Activated gamma-delta T cell treated with anti-CD3 and anti-CD28 coated beads, Interleukin-2, amount 50 U/mL, for 16 hours (primary cell): ENCODE results near the gene COTL1.
"Not testable (repeated sequence)": the region's sequence is repeated elsewhere in the genome, so short reads cannot be mapped to it uniquely, and the experiment has no call there.

Source experiments
- DNase-seq: peaks from one replicate; pipeline ENCODE4 v3.0.0-alpha.2; 2020; ENCODE audit warnings: low read depth

The COTL1 gene

GRCh38 chr16:84643180-84643583, 25.3 kb upstream of the COTL1 start:
- no peak for DNase-seq

DNA sequence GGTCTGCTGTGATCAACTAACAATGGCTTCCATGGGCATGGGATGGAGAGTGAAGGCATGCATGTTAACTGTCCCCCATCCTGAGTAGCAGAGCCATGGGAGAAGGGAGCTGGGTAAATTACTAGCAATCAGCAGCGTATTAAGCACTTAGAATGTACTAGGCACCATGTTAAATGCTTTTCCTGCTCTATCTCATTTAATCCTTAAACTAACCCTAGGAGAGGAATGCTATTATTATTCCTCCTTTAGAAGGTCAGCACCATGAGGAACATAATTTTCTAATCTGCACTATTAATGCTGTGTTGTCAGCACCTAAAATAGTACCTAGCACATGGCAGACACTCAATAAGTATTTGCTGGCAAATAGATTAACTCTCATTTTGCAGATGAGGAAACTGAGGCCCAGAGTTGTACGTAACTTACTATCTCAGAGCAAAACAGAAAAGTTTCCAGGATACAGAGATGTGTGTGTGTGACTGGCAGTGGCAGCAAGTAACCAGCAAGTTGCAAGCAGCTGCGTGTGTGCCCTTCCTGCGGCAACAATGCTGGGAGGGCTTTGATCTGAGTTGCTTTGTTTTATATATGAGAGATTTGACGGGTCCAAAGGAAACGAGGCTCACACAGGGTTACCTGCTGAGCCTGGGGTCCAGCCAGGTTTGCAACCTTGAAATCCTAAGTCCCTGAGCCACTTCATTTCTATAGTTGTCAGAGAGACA, 23.9 kb upstream of the COTL1 start:
- DNase-seq = no peak

DNA sequence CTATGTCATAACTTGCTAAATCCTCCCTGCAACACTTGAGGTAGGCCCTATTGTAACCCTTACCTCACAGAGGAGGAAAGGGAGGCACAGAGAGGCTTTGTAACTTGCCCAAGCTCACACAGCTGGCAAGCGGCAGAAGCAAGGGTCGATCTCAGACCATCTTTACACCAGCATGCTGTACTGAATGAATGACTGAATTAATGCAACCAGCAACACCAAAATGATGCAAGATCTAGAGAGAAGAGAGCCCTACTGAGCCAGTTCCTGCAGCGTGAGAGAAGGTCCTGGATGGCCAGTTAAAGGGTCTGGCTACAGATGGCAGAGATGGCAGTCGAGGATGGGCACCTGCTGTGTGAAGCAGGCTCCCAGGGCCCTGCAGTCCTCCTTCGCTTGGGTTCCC, 22.3 kb upstream of the COTL1 start:
- DNase-seq = no peak

DNA sequence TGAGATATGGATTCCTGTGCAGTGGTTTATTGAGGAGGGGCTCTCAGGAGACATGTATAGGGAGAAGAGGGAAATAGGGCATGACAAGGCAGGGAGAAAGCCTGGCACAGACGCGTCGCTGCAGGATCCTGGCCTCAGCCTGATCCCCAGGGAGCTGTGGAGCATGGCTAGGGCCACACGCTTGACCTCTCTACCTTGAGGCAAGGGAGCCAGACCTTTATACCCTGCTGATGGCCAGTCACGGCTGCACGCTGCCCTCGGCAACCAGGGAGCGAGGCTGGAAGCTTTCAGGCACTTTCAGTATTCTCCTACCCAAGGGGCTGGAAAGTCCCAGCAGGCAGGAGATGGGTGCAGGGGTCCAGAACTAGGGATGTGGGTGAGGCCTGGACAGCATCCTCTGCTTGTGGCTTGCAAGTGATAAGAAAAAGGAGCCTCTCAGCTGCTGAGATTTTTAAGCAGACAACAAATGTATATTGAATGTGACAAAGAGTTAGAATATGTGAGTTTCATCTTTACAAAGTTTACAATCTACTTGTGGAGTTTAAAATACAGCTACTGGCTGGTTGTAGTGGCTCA, 20.4 kb upstream of the COTL1 start:
- DNase-seq = no peak

GRCh38 chr16:84637709-84638108, 19.8 kb upstream of the COTL1 start:
- DNase-seq = no peak

DNA sequence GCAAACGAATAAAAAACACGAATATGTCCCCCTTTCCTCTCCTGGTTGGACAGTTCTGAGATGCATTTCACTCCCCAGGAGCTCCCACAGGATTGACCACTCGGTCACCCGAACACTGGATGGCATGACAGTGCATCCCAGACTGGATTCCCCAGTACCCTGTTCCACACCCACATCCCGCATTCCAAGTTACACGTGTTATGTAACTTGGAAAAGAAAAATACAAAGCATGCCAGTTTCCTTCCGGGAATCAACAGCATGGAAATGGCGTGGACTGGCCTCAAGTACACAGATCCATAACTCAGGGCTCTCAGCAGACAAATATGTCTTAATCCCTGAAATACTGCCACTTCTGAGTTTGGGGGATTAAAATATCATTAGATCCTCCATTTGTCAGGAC, 17.8 kb upstream of the COTL1 start:
- no peak for DNase-seq

- no peak for DNase-seq
Observed at GRCh38 chr16:84633622-84634021, 15.7 kb upstream of the COTL1 start.

DNA sequence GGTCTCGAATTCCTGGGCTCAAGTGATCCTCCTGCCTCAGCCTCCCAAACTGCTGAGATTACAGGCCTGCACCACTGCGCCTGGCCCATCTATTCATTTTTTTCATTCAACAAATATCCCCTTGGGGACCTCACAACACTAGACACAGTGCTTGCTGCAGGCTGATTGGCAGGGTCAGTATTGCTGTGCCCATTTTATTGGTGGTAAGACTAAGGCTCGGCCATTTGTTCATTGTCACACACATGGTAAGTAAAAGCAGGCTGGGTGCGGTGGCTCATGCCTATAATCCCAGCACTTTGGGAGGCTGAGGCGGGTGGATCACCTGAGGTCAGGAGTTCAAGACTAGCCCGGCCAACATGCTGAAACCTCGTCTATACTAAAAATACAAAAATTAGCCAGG, 15.0 kb upstream of the COTL1 start:
- DNase-seq = not testable (repeated sequence)

GRCh38 chr16:84631886-84632285, 14.0 kb upstream of the COTL1 start:
- DNase-seq = no peak

DNA sequence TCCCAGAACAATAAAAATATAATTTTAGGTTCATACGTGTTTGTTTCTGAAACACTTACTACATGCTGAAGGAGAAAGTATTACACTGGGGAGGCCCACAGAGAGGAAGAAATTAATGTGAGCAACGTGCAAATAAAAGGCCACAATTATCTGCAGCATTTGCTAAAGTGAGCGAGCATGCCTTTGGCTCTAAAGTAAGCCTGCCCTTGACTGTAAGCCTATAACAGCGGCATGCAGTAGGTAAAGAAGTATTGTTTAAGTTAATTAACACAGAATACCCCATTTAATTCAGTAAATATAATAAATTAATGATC, 13.2 kb upstream of the COTL1 start:
- DNase-seq = no peak

DNA sequence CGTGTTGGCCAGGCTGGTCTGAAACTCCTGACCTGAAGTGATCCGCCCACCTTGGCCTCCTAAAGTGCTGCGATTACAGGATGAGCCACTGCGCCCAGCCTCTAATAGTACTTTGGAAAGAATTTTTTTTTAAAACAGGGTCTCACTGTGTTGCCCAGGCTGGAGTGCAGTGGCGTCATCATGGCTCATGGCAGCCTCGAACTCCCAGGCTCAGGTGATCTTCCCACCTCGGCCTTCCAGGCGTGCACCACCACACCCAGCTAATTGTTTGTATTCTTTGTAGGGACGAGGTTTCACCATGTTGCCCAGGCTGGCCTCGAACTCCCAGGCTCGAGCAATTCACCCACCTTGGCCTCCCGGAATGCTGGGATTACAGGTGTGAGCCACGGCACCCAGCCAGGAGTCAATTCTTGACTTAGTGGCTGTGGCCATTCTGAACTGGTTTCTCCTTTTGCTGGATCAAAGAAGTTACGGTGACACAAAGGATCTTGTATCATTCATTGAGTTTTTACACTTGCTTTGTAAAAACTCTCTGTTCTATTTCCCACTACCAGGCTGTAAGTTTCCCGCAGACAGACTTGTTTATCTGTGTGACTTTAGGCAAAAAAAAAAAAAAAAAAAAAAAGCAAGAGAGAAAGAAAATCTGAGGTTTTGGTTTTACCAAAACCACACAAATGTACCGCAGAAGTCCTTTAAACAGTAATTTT, 12.7 kb upstream of the COTL1 start:
- no peak for DNase-seq

- no peak for DNase-seq
Observed at GRCh38 chr16:84630009-84630408, 12.1 kb upstream of the COTL1 start.

- DNase-seq = no peak
Observed at GRCh38 chr16:84629580-84629979, 11.7 kb upstream of the COTL1 start.

DNA sequence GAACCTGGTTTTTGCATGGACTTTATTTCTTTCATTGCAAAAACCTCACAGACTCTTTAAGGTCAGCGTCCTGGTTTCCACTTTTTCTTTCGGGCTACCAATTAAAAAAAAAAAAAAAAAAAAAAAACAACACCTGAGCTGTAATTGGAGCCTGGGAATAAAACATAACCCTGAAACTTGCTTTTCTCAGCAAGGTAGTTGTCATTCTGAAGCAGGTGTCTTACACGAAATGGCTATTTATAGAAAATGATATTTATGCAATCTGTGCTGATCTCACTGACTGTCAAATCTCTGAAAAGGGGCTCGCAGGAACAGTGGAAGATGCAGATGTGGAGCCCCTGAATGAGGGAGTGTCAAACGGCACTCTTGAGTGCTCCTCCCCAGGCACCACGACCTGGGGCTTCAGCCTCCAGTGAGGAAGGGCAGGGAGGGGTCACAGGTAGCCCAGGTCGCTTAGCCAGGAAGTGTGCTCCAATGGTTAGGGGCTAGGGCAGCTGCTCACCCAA, 10.4 kb upstream of the COTL1 start:
- no peak for DNase-seq

- DNase-seq = no peak
Observed at GRCh38 chr16:84625556-84625955, 7.7 kb upstream of the COTL1 start.

GRCh38 chr16:84620913-84621312, 3.0 kb upstream of the COTL1 start:
- DNase-seq = not testable (repeated sequence)

DNA sequence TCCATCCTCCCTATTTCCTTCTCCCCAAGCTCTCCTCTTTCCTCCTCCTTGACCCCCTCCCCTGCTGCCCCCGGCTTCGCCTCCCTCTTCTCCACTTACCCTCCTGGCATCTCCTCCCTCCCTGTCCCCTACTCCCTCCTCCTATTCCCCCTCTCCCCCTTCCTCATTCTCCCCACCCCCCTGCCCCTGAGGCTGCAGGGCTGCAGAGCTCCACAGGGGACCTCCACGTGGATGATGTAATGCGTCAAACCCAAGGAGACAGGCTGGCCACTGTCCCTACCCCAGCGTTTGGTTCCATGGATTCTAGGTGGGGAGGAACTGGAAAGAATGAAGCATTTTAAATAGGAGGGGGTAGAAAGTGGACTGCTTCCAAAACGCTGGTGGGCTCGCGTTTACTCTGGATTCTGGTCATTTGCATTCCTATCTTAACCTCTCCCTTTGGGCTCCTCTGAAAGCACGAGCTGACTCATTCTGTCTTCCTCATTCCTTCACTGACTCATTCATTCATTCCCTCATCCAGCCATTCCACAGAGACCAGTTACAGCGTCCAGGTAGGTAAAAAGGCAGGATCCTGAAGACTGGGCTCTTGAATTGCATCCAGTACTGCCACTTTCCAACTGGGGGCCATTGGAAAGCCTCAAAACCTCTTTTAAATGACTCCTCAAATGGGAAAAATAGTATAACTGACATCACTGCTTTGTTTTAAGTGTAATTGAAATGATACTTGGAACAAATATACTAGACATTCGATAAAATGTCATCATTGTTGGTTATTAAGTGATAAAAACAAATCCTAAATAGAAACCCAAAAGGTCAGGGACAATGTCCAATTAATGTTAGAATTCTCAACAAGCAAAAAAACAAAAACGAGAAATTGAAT, 943 bp upstream of the COTL1 start:
- DNase-seq = no peak

- DNase-seq = no peak
Observed at GRCh38 chr16:84617041-84617790, 662 bp downstream of the COTL1 start.

DNA sequence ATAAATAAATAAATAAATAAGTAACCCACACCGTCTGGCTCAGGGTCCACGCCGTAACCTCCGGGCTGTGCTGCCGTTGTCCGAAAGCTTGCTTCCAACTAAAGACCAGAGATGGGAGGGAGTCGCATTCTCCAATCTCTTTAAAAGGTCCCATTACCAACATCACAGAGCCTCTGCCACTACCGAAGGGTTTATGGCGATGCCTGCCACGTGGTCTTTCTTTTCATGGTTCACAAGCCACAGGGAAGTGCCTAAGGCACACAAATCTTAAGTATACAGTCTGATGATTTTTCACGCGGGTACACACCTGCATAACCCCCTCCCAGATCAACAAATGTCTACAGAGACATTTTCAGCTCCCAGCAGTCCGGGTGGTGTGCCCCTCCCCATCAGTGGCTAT, 1.4 kb downstream of the COTL1 start:
- no peak for DNase-seq

DNA sequence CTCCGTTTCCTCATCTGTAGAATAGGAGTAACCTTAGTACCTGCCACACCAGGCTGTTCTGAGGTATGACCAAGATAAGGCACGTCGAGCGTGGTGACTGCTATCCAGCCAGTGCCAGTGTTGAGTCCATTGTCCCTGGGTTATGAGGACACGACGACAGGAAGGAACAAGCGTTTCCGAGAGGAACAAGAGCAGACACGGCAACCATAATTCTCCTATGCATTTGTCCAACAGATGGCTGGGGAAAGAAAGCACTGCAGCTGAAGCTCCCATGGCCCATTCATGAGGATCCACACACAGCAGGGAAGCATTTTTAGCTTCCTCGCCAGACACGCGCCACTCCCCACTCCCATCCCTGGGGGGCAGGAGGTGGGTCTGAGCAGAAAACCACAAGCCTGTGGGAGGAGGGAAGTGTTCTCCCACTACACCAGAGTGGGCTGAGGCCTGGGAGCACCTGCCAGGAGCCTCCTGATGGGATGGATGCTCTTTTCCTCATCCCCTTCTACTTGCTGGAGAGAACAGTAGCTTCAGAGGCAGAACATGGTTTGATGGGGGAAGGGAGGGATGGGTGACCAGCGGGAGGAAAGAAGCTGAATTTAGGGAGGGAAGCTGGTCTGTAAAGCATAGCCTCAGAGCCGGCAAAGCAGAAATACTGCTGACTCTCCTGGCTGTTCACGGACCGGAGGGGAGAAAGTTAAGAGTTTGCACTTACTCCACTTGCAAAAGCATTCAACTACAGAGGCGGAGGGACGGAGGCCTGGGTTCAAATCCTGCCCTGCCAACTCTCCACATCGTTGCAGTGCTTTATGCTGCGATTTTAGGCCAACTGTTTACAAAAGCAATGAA, 2.7 kb downstream of the COTL1 start:
- no peak for DNase-seq

DNA sequence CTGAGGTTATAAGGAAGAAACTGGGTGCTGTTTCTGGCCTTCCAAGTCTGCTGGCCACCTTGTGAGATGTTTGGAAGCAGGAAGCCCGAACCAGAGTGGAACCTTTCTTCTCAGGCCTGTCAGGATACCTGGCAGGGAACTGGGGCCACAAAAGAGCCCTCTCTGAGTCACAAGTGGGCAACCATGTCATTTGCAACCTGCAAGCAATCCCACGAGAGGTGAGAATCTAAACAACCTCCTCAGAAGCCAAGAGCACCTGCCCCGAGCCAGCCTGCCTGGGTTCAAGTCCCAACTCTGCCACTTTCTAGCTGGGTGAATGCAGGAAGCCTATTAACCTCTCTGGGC, 3.3 kb downstream of the COTL1 start:
- no peak for DNase-seq
